ENCODE measurements around the gene RAB11FIP4. TPM values are rescaled to one million over a fixed set of nuclear protein-coding genes. Genes with fewer than 3 reads are reported as not detected.

Gene RAB11FIP4
- polyA plus RNA-seq, 1 of the 3 experiments (the other 2 are of a cell fraction), result 9.4 TPM

- TF ChIP-seq MEF2A (IDR thresholded peaks at IDR 0.05; ENCODE audit: borderline replicate concordance, low read depth) (peak; percentile 41; the same call in 1 of the 2 replicates), POLR2AphosphoS5 (IDR thresholded peaks at IDR 0.05; ENCODE audit: low read depth, low read length) (no peak)
- H3K9me3 ChIP-seq, result no peaks in the 10 kb centered on the region
- peak overlapping the region; percentile 29; the same call in 1 of the 2 replicates for H3K4me2 ChIP-seq
- H3K79me2 ChIP-seq (ENCODE audit: insufficient read depth), result no peaks in the 10 kb centered on the region
- ChIA-PET CTCF (no interaction called here), POLR2A (no interaction called here)
- no peaks in the 10 kb centered on the region for H3F3A ChIP-seq (replicated peaks; ENCODE audit: insufficient read depth)
- H3K9ac ChIP-seq, result no peak overlapping the region
- H3K4me1 ChIP-seq (ENCODE audit: control insufficient read depth in 1 of 2, insufficient read depth in 2 of 2, low read depth in 1 of 2, low read length in 1 of 2), result peaks cover 0 to 11% of the 10 kb centered on the region in 2 experiments; a peak in 1 of 4 replicates
- no peaks in the 10 kb centered on the region for H3K9me2 ChIP-seq
- no peak overlapping the region for H3K4me3 ChIP-seq (ENCODE audit: low read depth in 2 of 2, low read length in 1 of 2)
- H2AFZ ChIP-seq (ENCODE audit: low read depth), result no peak overlapping the region
- H3K36me3 ChIP-seq (replicated peaks in 1 of 2; ENCODE audit: control insufficient read depth in 1 of 2, insufficient read depth in 2 of 2, low read length in 1 of 2), result no peaks in the 10 kb centered on the region
- H3K27me3 ChIP-seq (ENCODE audit: insufficient read depth), result no peaks in the 10 kb centered on the region
- 67% methylated on average over 2 of the region's 2 CpGs for WGBS (ENCODE audit: low lambda C conversion rate)
- no peak for DNase-seq
- no peaks in the 10 kb centered on the region for H4K20me1 ChIP-seq (ENCODE audit: insufficient read depth)
- no peak overlapping the region for H3K27ac ChIP-seq (ENCODE audit: low read depth in 2 of 2, low read length in 1 of 2)
These were observed 52.6 kb downstream of the RAB11FIP4 start for GRCh38 chr17:31444026-31444425.

- H3K9me2 ChIP-seq, result no peaks in the 10 kb centered on the region
- H3K4me2 ChIP-seq, result no peak overlapping the region
- no peak overlapping the region for H3K4me3 ChIP-seq (ENCODE audit: low read depth in 2 of 2, low read length in 1 of 2)
- peak; percentile 25; the same call in 1 of the 2 replicates for TF ChIP-seq CTCF (IDR thresholded peaks at IDR 0.05)
- TF ChIP-seq USF2 (IDR thresholded peaks at IDR 0.05; ENCODE audit: borderline replicate concordance, low read depth, low read length), result no peak
- H3K36me3 ChIP-seq (replicated peaks in 1 of 2; ENCODE audit: control insufficient read depth in 1 of 2, insufficient read depth in 2 of 2, low read length in 1 of 2), result no peaks in the 10 kb centered on the region
- CTCF ChIA-PET, result interaction anchor here (5.3 kb wide), 1 partner anchor 9 kb away, joined by 21 read pairs; no protein-coding TSS in a partner anchor
- H3K9ac ChIP-seq, result no peak overlapping the region
- H3K27me3 ChIP-seq (ENCODE audit: insufficient read depth), result no peaks in the 10 kb centered on the region
- H4K20me1 ChIP-seq (ENCODE audit: insufficient read depth), result no peaks in the 10 kb centered on the region
- DNase-seq, result no peak
- H3K9me3 ChIP-seq, result no peaks in the 10 kb centered on the region
- H3K27ac ChIP-seq (ENCODE audit: low read depth in 2 of 2, low read length in 1 of 2), result no peak overlapping the region
- H3K4me1 ChIP-seq (ENCODE audit: control insufficient read depth in 1 of 2, insufficient read depth in 2 of 2, low read depth in 1 of 2, low read length in 1 of 2), result peaks cover 0 to 11% of the 10 kb centered on the region in 2 experiments; a peak in 1 of 4 replicates
- no peak overlapping the region for H2AFZ ChIP-seq (ENCODE audit: low read depth)
- H3F3A ChIP-seq (replicated peaks; ENCODE audit: insufficient read depth), result no peaks in the 10 kb centered on the region
- H3K79me2 ChIP-seq (ENCODE audit: insufficient read depth), result no peaks in the 10 kb centered on the region
- POLR2A ChIA-PET, result no interaction called here
- 74% methylated on average over 13 of the region's 13 CpGs for WGBS (ENCODE audit: low lambda C conversion rate)
These were observed 54.9 kb downstream of the RAB11FIP4 start for GRCh38 chr17:31446195-31446967.

GRCh38 chr17:31448467-31449077 is 57.1 kb downstream of the RAB11FIP4 start:
- Histone ChIP-seq H3K9ac (no peak overlapping the region), H2AFZ (ENCODE audit: low read depth) (no peak overlapping the region), H3F3A (replicated peaks; ENCODE audit: insufficient read depth) (no peaks in the 10 kb centered on the region), H3K9me3 (no peaks in the 10 kb centered on the region), H3K4me3 (ENCODE audit: low read depth in 2 of 2, low read length in 1 of 2) (no peak overlapping the region), H3K36me3 (replicated peaks in 1 of 2; ENCODE audit: control insufficient read depth in 1 of 2, insufficient read depth in 2 of 2, low read length in 1 of 2) (no peaks in the 10 kb centered on the region), H3K4me2 (no peak overlapping the region), H3K4me1 (ENCODE audit: control insufficient read depth in 1 of 2, insufficient read depth in 2 of 2, low read depth in 1 of 2, low read length in 1 of 2) (peaks cover 0 to 8% of the 10 kb centered on the region in 2 experiments; a peak in 2 of 4 replicates), H3K27ac (ENCODE audit: low read depth in 2 of 2, low read length in 1 of 2) (no peak overlapping the region), H4K20me1 (ENCODE audit: insufficient read depth) (no peaks in the 10 kb centered on the region), H3K27me3 (ENCODE audit: insufficient read depth) (no peaks in the 10 kb centered on the region), H3K79me2 (ENCODE audit: insufficient read depth) (no peaks in the 10 kb centered on the region), H3K9me2 (no peaks in the 10 kb centered on the region)
- no peak for DNase-seq
- ChIA-PET POLR2A (interaction anchor here (1.0 kb wide), 1 partner anchor 23 kb away, joined by 3 read pairs; no protein-coding TSS in a partner anchor), CTCF (interaction anchor here (0.9 to 5.3 kb wide), 3 partner anchors 10 to 59 kb away, joined by 4 to 21 read pairs (median 4); no protein-coding TSS in a partner anchor)
- 92% methylated on average over 5 of the region's 5 CpGs for WGBS (ENCODE audit: low lambda C conversion rate)
- TF ChIP-seq IRF3 (IDR thresholded peaks at IDR 0.05; ENCODE audit: low read depth, low read length) (no peak), TEAD4 (IDR thresholded peaks at IDR 0.05; ENCODE audit: borderline replicate concordance, insufficient read depth) (no peak), MEF2A (IDR thresholded peaks at IDR 0.05; ENCODE audit: borderline replicate concordance, low read depth) (no peak), CHD2 (IDR thresholded peaks at IDR 0.05; ENCODE audit: low read length, partially characterized antibody) (no peak), PBX3 (IDR thresholded peaks at IDR 0.05) (no peak), RFX5 (IDR thresholded peaks at IDR 0.05; ENCODE audit: low read length) (no peak), NFIC (IDR thresholded peaks at IDR 0.05; ENCODE audit: borderline replicate concordance) (no peak), ZBTB33 (IDR thresholded peaks at IDR 0.05; ENCODE audit: borderline replicate concordance, low read depth) (no peak)
